Neural crest cell (in vitro differentiated cells): ENCODE results near the gene KSR2. TPM values are rescaled to one million over a fixed set of nuclear protein-coding genes. Genes with fewer than 3 reads are reported as not detected.

ENCODE experiments used
- DNase-seq: peaks from one replicate; pipeline ENCODE4 v3.0.0; 2021; ENCODE audit warnings: low read depth, mixed read lengths, low spot score
- H3K27ac Mint-ChIP-seq: one replicate; pipeline ENCODE4 v1.8.0; 2021; ENCODE audit warnings: mild to moderate bottlenecking, mixed read lengths; ENCODE audit not compliant: unreplicated experiment
- H3K27me3 Mint-ChIP-seq: 2 replicates; pipeline ENCODE4 v1.8.0; 2021; ENCODE audit warnings: low read depth, mild to moderate bottlenecking, mixed read lengths
- H3K36me3 Mint-ChIP-seq: 2 replicates; pipeline ENCODE4 v1.8.0; 2021; ENCODE audit warnings: low read depth, mild to moderate bottlenecking, mixed read lengths
- H3K4me1 Mint-ChIP-seq: 2 replicates; pipeline ENCODE4 v1.8.0; 2021; ENCODE audit warnings: mixed read lengths
- H3K4me3 Mint-ChIP-seq: one replicate; pipeline ENCODE4 v1.8.0; 2021; ENCODE audit warnings: mild to moderate bottlenecking, mixed read lengths
- H3K9me3 Mint-ChIP-seq: 2 replicates; pipeline ENCODE4 v1.8.0; 2021; ENCODE audit warnings: mixed read lengths
- CTCF ChIP-seq: fragments of 200-600 bp; sonication (generic); conservative IDR thresholded peaks from 2 replicates; pipeline ENCODE4 v1.5.0; 2021; ENCODE audit warnings: antibody characterized with exemption, mild to moderate bottlenecking
- total RNA-seq: library from RNA; stranded (reverse); gene quantifications from 2 replicates; pipeline ENCODE4 v1.2.1, GENCODE V29; 2021

The KSR2 gene
- total RNA-seq, 1 donor from 2014 or later, result 0.33 TPM

- H3K27me3 Mint-ChIP-seq, result peaks cover 14% of the 10 kb centered on the region
- H3K4me1 Mint-ChIP-seq, result peaks cover 16% of the 10 kb centered on the region
- H3K4me3 Mint-ChIP-seq, result no peak overlapping the region
- no peak overlapping the region for H3K27ac Mint-ChIP-seq
- H3K9me3 Mint-ChIP-seq, result no peaks in the 10 kb centered on the region
- TF ChIP-seq CTCF, result no peak
- DNase-seq, result no peak
- H3K36me3 Mint-ChIP-seq, result no peaks in the 10 kb centered on the region
Observed at GRCh38 chr12:117408161-117408791, 560.5 kb downstream of the KSR2 start.

GRCh38 chr12:117404940-117405339, 563.9 kb downstream of the KSR2 start:
- Mint-ChIP-seq H3K27ac (no peak overlapping the region), H3K27me3 (peaks cover 18% of the 10 kb centered on the region), H3K36me3 (no peaks in the 10 kb centered on the region), H3K9me3 (no peaks in the 10 kb centered on the region), H3K4me1 (peaks cover 9% of the 10 kb centered on the region), H3K4me3 (no peak overlapping the region)
- no peak for TF ChIP-seq CTCF
- no peak for DNase-seq

GRCh38 chr12:117404203-117404853, 564.5 kb downstream of the KSR2 start:
- Mint-ChIP-seq H3K36me3 (no peaks in the 10 kb centered on the region), H3K4me3 (no peak overlapping the region), H3K27ac (no peak overlapping the region), H3K4me1 (peaks cover 8% of the 10 kb centered on the region), H3K27me3 (peaks cover 18% of the 10 kb centered on the region), H3K9me3 (no peaks in the 10 kb centered on the region)
- DNase-seq, result no peak
- TF ChIP-seq CTCF, result no peak

GRCh38 chr12:117403586-117404139, 565.1 kb downstream of the KSR2 start:
- H3K4me1 Mint-ChIP-seq, result peaks cover 8% of the 10 kb centered on the region
- TF ChIP-seq CTCF, result no peak

More at GRCh38 chr12:117403586-117404139, 565.1 kb downstream of the KSR2 start:
- Mint-ChIP-seq H3K27me3 (peaks cover 21% of the 10 kb centered on the region), H3K9me3 (peaks cover 3% of the 10 kb centered on the region), H3K27ac (no peak overlapping the region), H3K4me3 (no peak overlapping the region), H3K36me3 (no peaks in the 10 kb centered on the region)
- DNase-seq, result no peak

Other genes starting within 250 kb of the KSR2 start
- gene RFC5, start 47.7 kb upstream of the KSR2 start, total RNA-seq, result 52.6 and 53.0 TPM in 2 replicates
- 77.3 and 78.6 TPM in 2 replicates for gene WSB2, start 92.2 kb upstream of the KSR2 start, total RNA-seq
- 26.8 and 30.1 TPM in 2 replicates for gene VSIG10, start 135.0 kb upstream of the KSR2 start, total RNA-seq
- 305 and 317 TPM in 2 replicates for gene PEBP1, start 167.1 kb upstream of the KSR2 start, total RNA-seq